ENCODE data around the gene GSTCD.

Gene GSTCD

GRCh38 chr4:105894660-105895582 lies 186.3 kb downstream of the GSTCD start, which contains the start of gene NPNT:
NPNT (plus strand) TSS chr4:105895471; CDS start chr4:105895653, 182 bp downstream.
- no peak for DNase-seq (ENCODE audit: low read depth in 2 of 2)

GRCh38 chr4:105895583-105896460 lies 187.2 kb downstream of the GSTCD start:
- no peak for DNase-seq (ENCODE audit: low read depth in 2 of 2)

- no peak for DNase-seq (ENCODE audit: low read depth in 2 of 2)
Observed at GRCh38 chr4:105896461-105896942, 187.9 kb downstream of the GSTCD start.
